WTC11 (cell line): Measurements from ENCODE around the gene IFNAR1. TPM values are rescaled to one million over a fixed set of nuclear protein-coding genes. Genes with fewer than 3 reads are reported as not detected.

ENCODE experiments used
- ATAC-seq: fragments of 200-7000 bp; cut with Tn5 transposase; 2 replicates; pipeline ENCODE4 v1.10.0; 2021; ENCODE audit warnings: mild to moderate bottlenecking, moderate library complexity
- CTCF ChIA-PET: fragments of 300-600 bp; sonication (Branson Sonifier 250); formaldehyde crosslinking; loops from one replicate; lab custom pipeline; 2021; ENCODE audit warnings: antibody characterized with exemption; lab: Charles Lee
- POLR2A ChIA-PET: fragments of 350-600 bp; sonication (Branson Sonifier 250); formaldehyde crosslinking; loops from one replicate; lab custom pipeline; 2021; ENCODE audit warnings: antibody characterized with exemption; lab: Charles Lee
- DNase-seq: peaks from one replicate; pipeline ENCODE4 v3.0.0; 2021; ENCODE audit warnings: low spot score
- H3K27ac Mint-ChIP-seq: 2 replicates; pipeline ENCODE4 v1.8.0; 2021; ENCODE audit warnings: mixed read lengths
- H3K27me3 Mint-ChIP-seq: 2 replicates; pipeline ENCODE4 v1.8.0; 2021; ENCODE audit warnings: low read depth, mild to moderate bottlenecking, moderate library complexity, mixed read lengths
- H3K36me3 Mint-ChIP-seq: 2 replicates; pipeline ENCODE4 v1.8.0; 2021; ENCODE audit warnings: mixed read lengths
- H3K4me1 Mint-ChIP-seq: 2 replicates; pipeline ENCODE4 v1.8.0; 2022; ENCODE audit warnings: mixed read lengths
- H3K4me3 Mint-ChIP-seq: 2 replicates; pipeline ENCODE4 v1.8.0; 2021; ENCODE audit warnings: mild to moderate bottlenecking, moderate library complexity, mixed read lengths
- H3K9me3 Mint-ChIP-seq: 2 replicates; pipeline ENCODE4 v1.8.0; 2021; ENCODE audit warnings: mixed read lengths
- AFF4 ChIP-seq: sonication (generic); formaldehyde crosslinking; IDR thresholded peaks from 2 replicates; pipeline ENCODE4 v1.8.1; 2023; ENCODE audit warnings: mild to moderate bottlenecking, missing genetic modification reagents, borderline replicate concordance
- E2F4 ChIP-seq: sonication (generic); formaldehyde crosslinking; IDR thresholded peaks from 2 replicates; pipeline ENCODE4 v1.8.1; 2022; ENCODE audit warnings: low read depth, mild to moderate bottlenecking, moderate library complexity, missing genetic modification reagents, borderline replicate concordance
- ELF4 ChIP-seq: sonication (generic); formaldehyde crosslinking; IDR thresholded peaks from 2 replicates; pipeline ENCODE4 v1.8.1; 2022; ENCODE audit warnings: low read depth, mild to moderate bottlenecking, moderate library complexity, missing genetic modification reagents
- EMX1 ChIP-seq: fragments of 250-450 bp; sonication (Bioruptor Pico); IDR thresholded peaks from 2 replicates; pipeline ENCODE4 v1.8.0; 2021; ENCODE audit warnings: mild to moderate bottlenecking
- FOXP1 ChIP-seq: sonication (generic); formaldehyde crosslinking; IDR thresholded peaks from 2 replicates; pipeline ENCODE4 v1.8.0; 2022; ENCODE audit warnings: missing genetic modification reagents, mild to moderate bottlenecking, moderate library complexity, borderline replicate concordance
- HMGA2 ChIP-seq: fragments of 250-450 bp; sonication (Bioruptor Pico); IDR thresholded peaks from 2 replicates; pipeline ENCODE4 v1.4.0; 2021; ENCODE audit warnings: mild to moderate bottlenecking, moderate library complexity
- IRF1 ChIP-seq: sonication (generic); formaldehyde crosslinking; IDR thresholded peaks from 2 replicates; pipeline ENCODE4 v1.8.0; 2023; ENCODE audit warnings: missing genetic modification reagents
- JUN ChIP-seq: sonication (generic); formaldehyde crosslinking; IDR thresholded peaks from 2 replicates; pipeline ENCODE4 v1.8.0; 2023; ENCODE audit warnings: mild to moderate bottlenecking, missing genetic modification reagents
- MLX ChIP-seq: sonication (generic); formaldehyde crosslinking; IDR thresholded peaks from 2 replicates; pipeline ENCODE4 v1.8.1; 2023; ENCODE audit warnings: mild to moderate bottlenecking, missing genetic modification reagents, moderate library complexity
- NFATC4 ChIP-seq: fragments of 250-450 bp; sonication (Bioruptor Pico); IDR thresholded peaks from 2 replicates; pipeline ENCODE4 v1.9.0; 2021; ENCODE audit warnings: mild to moderate bottlenecking
- NR1H2 ChIP-seq: sonication (generic); formaldehyde crosslinking; IDR thresholded peaks from 2 replicates; pipeline ENCODE4 v1.9.0; 2021; ENCODE audit warnings: mild to moderate bottlenecking, moderate library complexity, missing genetic modification reagents
- NR2C2 ChIP-seq: sonication (generic); formaldehyde crosslinking; IDR thresholded peaks from 2 replicates; pipeline ENCODE4 v1.8.0; 2022; ENCODE audit warnings: mild to moderate bottlenecking, missing genetic modification reagents
- PRDM15 ChIP-seq: sonication (generic); formaldehyde crosslinking; IDR thresholded peaks from 2 replicates; pipeline ENCODE4 v1.8.0; 2022; ENCODE audit warnings: missing genetic modification reagents
- PRRX2 ChIP-seq: fragments of 250-450 bp; sonication (Bioruptor Pico); IDR thresholded peaks from 2 replicates; pipeline ENCODE4 v1.8.0; 2021; ENCODE audit warnings: mild to moderate bottlenecking
- SMAD4 ChIP-seq: sonication (generic); formaldehyde crosslinking; IDR thresholded peaks from 2 replicates; pipeline ENCODE4 v1.8.0; 2022; ENCODE audit warnings: mild to moderate bottlenecking, missing genetic modification reagents
- STAT6 ChIP-seq: sonication (generic); formaldehyde crosslinking; conservative IDR thresholded peaks from 2 replicates; pipeline ENCODE4 v1.8.1; 2023; ENCODE audit warnings: mild to moderate bottlenecking, low read depth, missing genetic modification reagents, moderate library complexity
- ZBTB21 ChIP-seq: sonication (generic); formaldehyde crosslinking; IDR thresholded peaks from 2 replicates; pipeline ENCODE4 v1.8.1; 2023; ENCODE audit warnings: mild to moderate bottlenecking, missing genetic modification reagents, borderline replicate concordance
- ZNF121 ChIP-seq: sonication (generic); formaldehyde crosslinking; IDR thresholded peaks from 2 replicates; pipeline ENCODE4 v1.8.0; 2023; ENCODE audit warnings: missing genetic modification reagents
- ZNF396 ChIP-seq: fragments of 250-450 bp; sonication (Bioruptor Pico); IDR thresholded peaks from 2 replicates; pipeline ENCODE4 v1.8.0; 2021; ENCODE audit warnings: mild to moderate bottlenecking, moderate library complexity, borderline replicate concordance
- total RNA-seq: library from RNA; stranded (reverse); gene quantifications from 3 replicates; pipeline ENCODE4 v1.2.3, GENCODE V29; 2021

The IFNAR1 gene
- total RNA-seq, 1 experiment from 2014 or later, result 12.2 TPM

- CTCF ChIA-PET, result no interaction called here
- Mint-ChIP-seq H3K4me3 (no peak overlapping the region), H3K27me3 (no peaks in the 10 kb centered on the region), H3K4me1 (peaks cover 2% of the 10 kb centered on the region), H3K9me3 (no peaks in the 10 kb centered on the region), H3K27ac (no peak overlapping the region), H3K36me3 (no peaks in the 10 kb centered on the region)
- DNase-seq (no peak), ATAC-seq (no peak)
- POLR2A ChIA-PET, result no interaction called here
- TF ChIP-seq ZBTB21, result no peak
- TF ChIP-seq ELF4 (CRISPR knock-in tag), result no peak
- no peak for TF ChIP-seq AFF4
- no peak for TF ChIP-seq ZNF121 (CRISPR knock-in tag)
- TF ChIP-seq ZNF396 (CRISPR knock-in tag), result no peak
- no peak for TF ChIP-seq MLX
- no peak for TF ChIP-seq FOXP1
- no peak for TF ChIP-seq PRRX2 (CRISPR knock-in tag)
- TF ChIP-seq JUN (CRISPR knock-in tag), result no peak
- TF ChIP-seq IRF1 (CRISPR knock-in tag), result no peak
- TF ChIP-seq NFATC4 (CRISPR knock-in tag), result no peak
- no peak for TF ChIP-seq SMAD4 (CRISPR knock-in tag)
- TF ChIP-seq STAT6 (CRISPR knock-in tag), result no peak
- TF ChIP-seq PRDM15 (CRISPR knock-in tag), result no peak
- no peak for TF ChIP-seq E2F4 (CRISPR knock-in tag)
- TF ChIP-seq NR1H2 (CRISPR knock-in tag), result no peak
- no peak for TF ChIP-seq NR2C2
- no peak for TF ChIP-seq EMX1 (CRISPR knock-in tag)
- no peak for TF ChIP-seq HMGA2
Measured at GRCh38 chr21:33398361-33398760, 73.6 kb downstream of the IFNAR1 start.
